ENCODE measurements around the gene CSNK1E. TPM values are rescaled to one million over a fixed set of nuclear protein-coding genes. Genes with fewer than 3 reads are reported as not detected.
"Not testable (repeated sequence)": the region's sequence is repeated elsewhere in the genome, so short reads cannot be mapped to it uniquely, and the experiment has no call there.

CSNK1E gene
- polyA plus RNA-seq (ENCODE audit: insufficient read length in 12 of 12) = 100 to 1,000 TPM in 9 of 12 donors, 10 to 100 TPM in 3; 94.4 to 928 (median 116) TPM
- long read RNA-seq, donor 1, transcript CSNK1E-203 (11 exons, 2,791 nt) = major isoform, 8 of 33 reads
- long read RNA-seq, donor 1, partial matches to known transcripts = 21 of 33 reads
- long read RNA-seq, donor 1, other reads (novel, unspliced or antisense) = 0 of 33 reads
- long read RNA-seq, donor 2, transcript CSNK1E-203 (11 exons, 2,791 nt) = major isoform, 14 of 19 reads
- long read RNA-seq, donor 2, partial matches to known transcripts = 0 of 19 reads
- long read RNA-seq, donor 2, other reads (novel, unspliced or antisense) = 0 of 19 reads
- long read RNA-seq, donor 3, transcript CSNK1E-204 (10 exons, 1,580 nt) = minor isoform, 5 of 14 reads
- long read RNA-seq, donor 3, transcript CSNK1E-203 (11 exons, 2,791 nt) = major isoform, 9 of 14 reads
- long read RNA-seq, donor 3, partial matches to known transcripts = 0 of 14 reads
- long read RNA-seq, donor 3, other reads (novel, unspliced or antisense) = 0 of 14 reads
- long read RNA-seq, donor 4, transcript CSNK1E-203 (11 exons, 2,791 nt) = major isoform, 7 of 9 reads
- long read RNA-seq, donor 4, partial matches to known transcripts = 0 of 9 reads
- long read RNA-seq, donor 4, other reads (novel, unspliced or antisense) = 0 of 9 reads
- long read RNA-seq, donor 5, transcript CSNK1E-204 (10 exons, 1,580 nt) = minor isoform, 5 of 37 reads
- long read RNA-seq, donor 5, transcript CSNK1E-203 (11 exons, 2,791 nt) = major isoform, 31 of 37 reads
- long read RNA-seq, donor 5, partial matches to known transcripts = 0 of 37 reads
- long read RNA-seq, donor 5, other reads (novel, unspliced or antisense) = 0 of 37 reads
- long read RNA-seq, donor 6, transcript CSNK1E-203 (11 exons, 2,791 nt) = major isoform, 6 of 10 reads
- long read RNA-seq, donor 6, partial matches to known transcripts = 0 of 10 reads
- long read RNA-seq, donor 6, other reads (novel, unspliced or antisense) = 0 of 10 reads
- long read RNA-seq, donor 7, transcript CSNK1E-203 (11 exons, 2,791 nt) = major isoform, 6 of 11 reads
- long read RNA-seq, donor 7, partial matches to known transcripts = 0 of 11 reads
- long read RNA-seq, donor 7, other reads (novel, unspliced or antisense) = 0 of 11 reads
- long read RNA-seq, donor 8, transcript CSNK1E-203 (11 exons, 2,791 nt) = major isoform, 22 of 70 reads
- long read RNA-seq, donor 8, partial matches to known transcripts = 44 of 70 reads
- long read RNA-seq, donor 8, other reads (novel, unspliced or antisense) = 0 of 70 reads
- long read RNA-seq, donor 9, transcript CSNK1E-203 (11 exons, 2,791 nt) = major isoform, 8 of 9 reads
- long read RNA-seq, donor 9, partial matches to known transcripts = 0 of 9 reads
- long read RNA-seq, donor 9, other reads (novel, unspliced or antisense) = 0 of 9 reads
- long read RNA-seq, donor 10, transcript CSNK1E-203 (11 exons, 2,791 nt) = major isoform, 21 of 33 reads
- long read RNA-seq, donor 10, partial matches to known transcripts = 5 of 33 reads
- long read RNA-seq, donor 10, other reads (novel, unspliced or antisense) = 0 of 33 reads
- long read RNA-seq, donor 11, transcript CSNK1E-203 (11 exons, 2,791 nt) = major isoform, 17 of 24 reads
- long read RNA-seq, donor 11, partial matches to known transcripts = 0 of 24 reads
- long read RNA-seq, donor 11, other reads (novel, unspliced or antisense) = 0 of 24 reads

- peak; percentile 68 for DNase-seq
These were observed at the start of gene CSNK1E for GRCh38 chr22:38317122-38317994. TSS of gene CSNK1E (minus strand) at chr22:38317433. CDS start at chr22:38314157, 3,276 bp downstream.

GRCh38 chr22:38365829-38366228 is 48.6 kb upstream of the CSNK1E start:
- not testable (repeated sequence) for DNase-seq

DNA sequence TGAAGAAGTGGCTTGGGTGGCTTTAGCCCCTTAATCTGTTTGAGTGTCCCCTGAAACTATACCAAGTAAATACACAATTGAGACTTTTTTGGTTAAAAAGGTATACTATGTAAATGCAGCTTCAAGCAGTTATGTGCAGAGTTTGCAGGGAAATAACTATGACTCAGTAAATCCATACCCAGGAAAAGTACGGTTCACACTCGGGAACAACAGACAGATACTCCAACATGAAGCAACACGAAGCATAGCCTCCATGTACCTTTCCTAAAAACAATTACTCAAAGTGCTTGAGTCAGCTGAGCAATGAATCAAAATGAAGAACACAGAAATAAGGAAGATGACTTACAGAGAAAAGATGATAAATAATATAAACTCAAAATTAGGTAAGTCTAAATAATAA is 47.9 kb upstream of the CSNK1E start:
- DNase-seq = not testable (repeated sequence)

DNA sequence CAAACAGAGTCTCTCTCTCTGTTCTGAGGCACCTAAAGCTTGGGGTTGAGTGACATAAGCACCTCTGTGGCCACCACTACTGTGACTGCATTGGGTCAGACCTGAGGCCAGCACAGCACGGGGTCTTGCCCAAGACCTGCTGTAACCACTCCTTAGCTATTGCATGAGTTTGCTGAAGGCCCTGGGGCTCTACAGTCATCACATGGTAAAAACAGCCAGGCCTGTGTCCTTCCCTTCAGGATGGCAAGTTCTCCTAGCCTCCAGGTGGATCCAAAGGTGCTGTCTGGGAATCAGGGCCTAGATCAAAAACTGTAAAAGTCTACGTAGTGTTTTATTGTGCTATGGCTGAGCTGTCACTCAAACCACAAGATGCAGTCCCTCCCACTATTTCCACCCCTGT is 43.3 kb upstream of the CSNK1E start:
- DNase-seq = not testable (repeated sequence)

DNA sequence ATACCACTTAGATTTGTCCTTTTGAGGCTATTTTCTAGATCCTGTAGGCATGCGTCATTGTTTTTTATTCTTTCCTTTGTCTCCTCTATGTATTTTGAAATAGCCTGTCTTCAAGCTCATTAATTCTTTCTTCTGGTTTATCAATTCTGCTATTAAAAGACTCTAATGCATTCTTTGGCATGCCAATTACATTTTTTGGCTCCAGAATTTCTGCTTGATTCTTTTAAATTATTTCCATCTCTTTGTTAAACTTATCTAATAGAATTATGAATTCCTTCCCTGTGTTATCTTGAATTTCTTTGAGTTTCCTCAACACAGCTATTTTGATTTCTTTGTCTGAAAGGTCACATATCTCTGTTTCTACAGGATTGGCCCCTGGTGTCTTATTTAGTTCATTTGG is 42.6 kb upstream of the CSNK1E start:
- not testable (repeated sequence) for DNase-seq

DNA sequence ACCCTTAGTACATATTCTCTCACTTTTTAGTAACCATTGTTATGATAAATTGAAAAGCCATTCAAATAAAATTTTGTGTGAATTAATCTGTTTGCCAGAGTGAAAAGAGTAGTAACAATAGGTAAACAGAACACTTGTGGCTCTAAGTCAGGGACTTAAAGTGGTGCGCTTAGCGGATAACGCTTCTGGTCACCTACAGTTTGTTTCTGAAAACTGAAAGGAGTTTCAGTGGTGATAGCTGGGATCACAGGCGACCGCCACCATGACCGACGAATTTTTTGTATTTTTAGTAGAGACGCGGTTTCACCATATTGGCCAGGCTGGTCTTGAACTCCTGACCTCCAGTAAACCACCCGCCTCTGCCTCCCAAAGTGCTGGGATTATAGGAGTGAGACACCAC is 40.7 kb upstream of the CSNK1E start:
- not testable (repeated sequence) for DNase-seq

DNA sequence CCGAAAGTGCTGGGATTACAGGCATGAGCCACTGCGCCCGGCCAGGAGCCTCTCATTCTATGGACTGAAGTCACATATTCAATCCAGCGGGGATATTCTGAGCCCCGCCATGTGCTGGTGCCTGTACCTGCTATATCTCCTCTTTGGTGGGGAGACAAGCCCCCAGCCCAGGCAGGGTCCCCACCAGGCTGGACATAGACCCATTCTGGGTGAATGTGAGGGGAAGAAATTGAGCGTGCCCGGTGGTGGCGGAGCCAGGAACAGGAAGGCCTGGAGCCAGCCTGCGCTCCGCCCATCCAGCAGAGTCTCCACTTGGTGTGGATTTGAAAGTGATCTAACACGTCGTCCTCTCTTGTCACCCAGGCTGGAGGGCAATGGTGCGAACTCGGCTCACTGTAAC is 38.0 kb upstream of the CSNK1E start:
- DNase-seq = no peak

GRCh38 chr22:38353701-38354100 is 36.5 kb upstream of the CSNK1E start:
- DNase-seq = no peak

DNA sequence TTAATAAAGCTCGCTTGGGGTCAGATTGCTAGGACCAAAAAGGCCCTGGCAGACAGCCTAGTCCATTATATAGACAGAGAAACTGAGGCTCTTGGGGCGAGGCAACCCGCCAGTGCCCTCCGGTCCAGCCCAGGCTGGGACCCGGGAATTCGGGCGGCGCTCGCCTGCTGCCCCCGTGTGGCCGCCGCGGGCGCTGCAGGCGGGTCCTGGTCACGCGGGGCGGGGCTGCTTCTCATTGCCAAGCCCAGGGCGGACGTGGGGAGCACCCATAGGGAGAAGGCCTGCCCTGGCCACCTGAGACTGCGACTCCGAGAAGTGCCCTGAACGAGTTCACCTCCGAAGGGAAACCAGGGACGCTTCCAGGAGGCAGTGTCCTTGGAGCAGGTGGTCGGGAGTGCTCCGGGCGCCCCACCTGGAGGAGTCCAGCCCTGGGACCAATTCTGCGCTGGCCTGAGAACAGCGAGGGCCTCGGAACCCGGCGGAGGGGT is 36.0 kb upstream of the CSNK1E start:
- DNase-seq = peak; percentile 38

DNA sequence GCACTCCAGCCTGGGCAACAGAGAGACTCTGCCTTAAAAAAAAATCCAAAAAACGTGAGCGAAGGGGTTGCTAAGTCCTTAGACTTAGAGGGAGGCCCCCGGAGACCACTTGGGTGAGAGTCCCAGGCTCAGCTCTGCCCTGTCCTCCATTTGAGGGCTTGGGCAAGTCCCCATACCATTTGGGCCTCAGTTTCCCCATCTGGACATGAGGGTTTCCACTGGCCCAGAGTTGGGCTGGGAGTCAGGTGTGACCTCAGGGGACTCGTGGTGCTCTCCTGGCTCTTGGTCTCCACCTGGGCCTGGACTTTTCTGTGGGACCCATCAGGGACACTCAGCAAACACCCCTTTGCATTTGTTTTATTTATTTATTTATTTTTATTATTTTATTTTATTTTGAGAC is 35.2 kb upstream of the CSNK1E start:
- no peak for DNase-seq

- no peak for DNase-seq
These were observed 33.5 kb upstream of the CSNK1E start for GRCh38 chr22:38350444-38351359.

DNA sequence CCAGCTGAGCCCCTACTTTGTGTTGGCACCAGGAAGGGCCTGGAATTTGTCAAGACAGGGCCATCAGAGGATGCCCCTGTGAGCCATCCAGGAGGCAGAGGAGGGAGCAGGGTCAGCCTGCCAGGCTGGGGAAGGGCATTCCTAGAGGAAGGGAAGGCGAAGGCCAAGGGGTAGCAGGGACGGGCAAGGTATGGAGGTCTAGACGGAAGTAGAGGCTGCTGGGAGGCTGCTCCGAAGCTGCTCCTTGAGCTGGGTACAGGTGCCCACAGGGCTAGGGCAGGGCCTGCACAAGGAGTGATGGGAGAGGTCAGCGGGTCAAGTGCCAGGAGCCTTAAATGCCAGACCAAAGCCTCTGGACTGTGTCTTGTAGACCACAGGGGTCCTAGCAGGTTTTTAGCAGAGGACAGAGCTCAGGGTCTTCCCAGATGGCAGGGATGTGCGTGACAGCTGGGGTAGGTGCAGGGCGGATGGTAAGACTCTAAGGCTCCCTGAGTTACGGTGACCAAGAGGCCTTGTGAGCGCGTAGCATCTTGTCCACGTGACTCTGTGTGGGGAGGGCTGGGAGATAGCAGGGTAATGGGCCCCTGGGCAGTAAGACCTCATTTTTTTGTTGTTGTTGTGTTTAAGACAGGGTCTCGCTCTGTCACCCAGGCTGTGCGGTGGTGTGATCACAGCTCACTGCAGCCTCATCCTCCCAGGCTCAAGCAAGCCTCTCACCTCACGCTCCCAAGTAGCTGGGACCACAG is 31.7 kb upstream of the CSNK1E start:
- no peak for DNase-seq

- no peak for DNase-seq
These were observed 30.9 kb upstream of the CSNK1E start for GRCh38 chr22:38347944-38348750.

- DNase-seq = no peak
These were observed 30.1 kb upstream of the CSNK1E start for GRCh38 chr22:38347181-38347943.

- DNase-seq = no peak
These were observed 29.3 kb upstream of the CSNK1E start for GRCh38 chr22:38346506-38346905.

- no peak for DNase-seq
These were observed 28.5 kb upstream of the CSNK1E start for GRCh38 chr22:38345782-38346181.
